Tongue (tissue), 2 donors: ENCODE measurements around the gene AFF3. TPM values are rescaled to one million over a fixed set of nuclear protein-coding genes. Genes with fewer than 3 reads are reported as not detected.

Experiments
- DNase-seq: peaks from one replicate; pipeline ENCODE4 v3.0.0-alpha.2; 2015
- total RNA-seq: library from RNA; depleted of rRNA; stranded (reverse); fragments of >200 nt; gene quantifications from one replicate; pipeline ENCODE4 v1.2.3, GENCODE V29; 2014

AFF3 gene
- total RNA-seq, 1 donor from 2014 or later = 18.0 TPM

DNA sequence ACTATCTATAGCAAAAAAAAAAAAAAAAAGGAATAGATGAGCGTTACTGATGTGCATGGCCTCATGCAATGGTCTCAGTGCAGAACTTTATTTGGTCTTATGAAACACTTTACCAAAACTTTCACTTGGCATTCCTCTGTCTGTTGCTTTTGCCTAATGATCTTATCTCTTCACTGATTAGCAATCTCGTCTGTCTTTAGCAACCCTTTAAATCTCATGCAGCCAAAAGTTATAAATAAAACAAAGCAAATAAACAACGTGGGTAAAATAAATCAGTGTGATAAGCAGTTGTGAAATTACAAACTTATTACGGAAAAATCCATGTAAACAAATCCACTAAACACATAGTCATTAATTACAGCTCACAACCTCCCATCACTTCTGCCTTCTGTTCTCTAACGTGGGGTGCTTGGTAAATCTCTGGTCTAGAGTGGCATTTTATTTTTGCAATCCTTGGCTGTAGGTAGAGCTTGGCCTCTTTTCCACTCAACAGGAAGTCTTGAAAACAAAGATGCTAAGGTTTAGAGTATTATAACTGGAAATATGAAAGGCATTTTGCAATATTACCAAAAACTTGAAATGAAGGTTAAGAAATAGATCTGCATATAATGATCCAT is 288.0 kb downstream of the AFF3 start:
- DNase-seq = no peak

DNA sequence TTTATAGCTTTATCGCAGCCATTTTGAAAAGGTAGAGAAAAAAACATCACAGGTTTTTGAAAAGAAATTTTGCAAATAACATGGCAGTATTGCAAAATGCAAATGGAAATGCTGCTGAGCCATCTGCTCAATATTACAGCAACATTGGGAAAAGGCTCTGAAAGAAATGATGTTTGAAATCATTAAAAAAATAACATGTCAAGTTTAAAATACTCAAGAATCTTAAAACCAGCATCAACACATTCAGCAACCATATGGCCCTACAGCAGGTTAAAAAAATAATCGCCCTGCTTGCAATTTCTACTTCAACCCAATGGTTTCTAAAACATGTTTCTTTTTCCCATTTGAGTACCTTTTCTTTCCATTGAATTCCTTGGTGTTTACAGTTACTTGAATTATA is 289.4 kb downstream of the AFF3 start:
- no peak for DNase-seq

DNA sequence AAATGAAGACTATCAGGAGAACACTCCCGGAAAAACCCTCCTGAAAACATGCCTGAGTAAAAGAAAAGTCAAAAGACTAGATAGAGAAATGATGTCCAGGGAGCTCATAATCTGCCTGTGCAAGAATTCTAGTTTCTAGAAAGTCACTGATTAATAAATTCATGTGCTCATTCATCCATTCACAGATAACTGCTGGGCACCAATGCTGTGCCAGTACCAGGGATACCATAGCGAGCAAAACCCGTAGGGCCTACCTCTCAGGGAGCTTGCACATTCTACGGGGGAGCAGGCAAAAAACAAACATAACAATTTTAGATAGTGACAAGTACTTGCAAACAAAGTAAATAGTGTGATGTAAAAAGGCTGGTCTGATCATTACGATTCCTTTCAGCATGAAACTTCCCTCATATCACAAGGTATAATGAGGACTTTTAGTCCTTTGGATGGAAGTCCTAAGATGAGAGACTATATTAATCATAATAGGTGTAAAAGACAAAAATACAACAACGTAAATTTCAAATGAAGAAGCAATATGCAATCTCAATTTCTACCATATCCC is 289.9 kb downstream of the AFF3 start:
- DNase-seq = no peak

DNA sequence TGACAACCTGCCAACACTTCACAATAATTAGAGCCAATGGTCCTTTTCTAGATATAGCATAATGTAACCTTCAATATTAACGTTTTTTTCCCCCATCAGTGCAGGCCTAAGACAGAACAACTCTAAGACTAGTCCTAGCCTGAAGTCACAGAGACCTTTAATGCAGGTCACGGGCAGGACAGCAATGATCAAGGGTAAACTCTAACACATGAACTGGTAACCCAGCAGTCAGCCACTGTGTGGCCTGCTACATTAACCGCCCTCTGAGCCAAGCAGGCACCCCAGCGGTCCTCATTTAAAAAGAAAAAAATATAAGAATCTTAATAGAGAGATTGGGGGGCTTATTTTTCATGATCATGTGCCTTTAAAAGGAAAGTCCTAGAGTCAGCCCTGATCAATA is 290.6 kb downstream of the AFF3 start:
- DNase-seq = no peak

DNA sequence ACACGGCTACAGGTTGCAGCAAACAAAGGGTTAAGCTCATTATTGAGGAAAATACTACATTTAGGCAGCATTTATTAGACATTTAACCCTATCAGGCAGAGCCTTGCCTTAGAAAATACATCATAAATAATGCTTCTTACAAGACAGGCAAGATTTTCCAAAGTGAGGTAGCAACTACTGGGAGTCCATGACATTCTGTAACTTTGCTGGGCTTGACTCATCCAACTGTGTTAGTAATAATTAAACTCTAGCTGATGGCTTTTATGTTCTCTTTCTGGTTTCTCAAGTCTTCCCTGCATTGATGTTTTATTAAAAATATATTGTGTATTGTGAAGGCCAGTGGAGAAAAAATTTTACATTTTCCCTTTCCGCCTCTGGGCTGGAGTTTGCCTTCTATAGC is 291.3 kb downstream of the AFF3 start:
- no peak for DNase-seq

DNA sequence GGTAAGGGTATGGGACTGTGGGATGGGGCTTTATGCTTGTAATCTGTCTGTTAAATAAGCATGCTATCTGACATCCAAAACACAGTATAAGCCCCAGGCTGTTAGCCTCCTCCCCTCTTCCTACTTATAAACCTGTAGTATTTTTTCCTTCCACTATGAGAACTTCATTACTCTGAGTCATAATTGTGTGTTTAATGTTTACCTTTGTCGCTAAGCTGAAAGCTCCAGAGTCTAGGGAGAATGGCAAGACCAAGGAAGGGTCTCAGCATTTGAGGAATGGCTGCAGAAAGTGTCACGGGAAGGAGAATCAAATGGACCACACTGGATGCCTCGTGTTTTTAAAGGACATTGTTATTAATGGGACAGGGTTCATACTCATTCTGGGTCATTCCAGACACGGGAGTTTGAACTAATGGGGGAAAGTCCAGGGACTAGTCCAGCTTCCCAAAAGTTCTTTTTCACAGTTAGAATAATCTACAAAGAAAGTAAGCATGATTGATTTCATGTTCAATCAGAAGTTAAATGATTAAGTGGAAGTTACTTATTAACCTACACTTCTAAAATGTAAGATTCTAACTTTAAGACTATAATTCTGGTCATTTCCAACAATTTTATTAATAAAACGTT is 292.2 kb downstream of the AFF3 start:
- DNase-seq = no peak

DNA sequence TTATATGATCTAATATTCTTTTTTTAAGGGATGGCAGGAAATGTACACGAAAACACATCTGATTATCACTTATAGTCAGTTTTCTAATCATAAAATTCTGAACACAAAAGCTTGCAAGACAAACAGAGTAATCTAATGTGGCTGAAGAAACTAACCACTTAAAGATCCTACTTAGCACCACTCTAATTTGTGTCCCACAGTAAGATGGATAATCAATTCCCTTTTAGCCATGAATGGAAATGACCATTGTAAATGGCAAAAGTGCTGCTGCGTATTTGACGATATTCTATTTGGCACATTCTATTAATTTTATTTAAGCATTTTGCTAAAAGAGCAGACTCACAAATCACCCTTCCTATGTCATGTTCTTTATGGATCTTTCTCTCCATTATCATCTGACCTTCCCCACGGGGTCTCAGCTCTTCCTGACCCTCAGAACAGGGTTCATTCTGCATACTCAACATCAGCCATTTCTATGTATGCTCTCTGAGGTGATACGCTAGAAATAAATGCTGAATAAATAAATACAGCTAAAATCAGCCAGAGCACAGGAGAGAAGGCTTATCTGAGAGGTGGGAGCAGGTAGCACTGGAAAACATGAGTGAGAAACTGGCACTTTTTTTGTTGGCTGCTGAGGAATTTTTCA is 295.8 kb downstream of the AFF3 start:
- no peak for DNase-seq

DNA sequence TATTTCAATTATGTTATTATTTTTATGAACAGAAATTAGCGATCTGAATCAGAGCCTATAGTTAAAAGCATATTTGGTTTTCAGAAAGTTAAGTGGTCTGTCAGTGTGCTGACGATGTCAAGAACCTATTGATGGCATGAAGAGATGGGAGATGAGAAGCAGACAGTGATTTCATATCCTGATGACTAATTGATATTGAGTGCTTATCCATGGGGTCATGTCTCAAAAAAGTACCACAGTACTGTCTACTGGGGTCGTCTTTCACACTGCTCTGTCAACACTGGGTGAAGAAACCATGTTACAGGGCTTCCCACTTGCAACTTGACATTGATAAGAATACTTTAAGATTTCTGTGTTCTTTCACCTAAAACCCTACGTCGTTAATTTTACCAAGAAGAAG is 297.1 kb downstream of the AFF3 start:
- DNase-seq = no peak

DNA sequence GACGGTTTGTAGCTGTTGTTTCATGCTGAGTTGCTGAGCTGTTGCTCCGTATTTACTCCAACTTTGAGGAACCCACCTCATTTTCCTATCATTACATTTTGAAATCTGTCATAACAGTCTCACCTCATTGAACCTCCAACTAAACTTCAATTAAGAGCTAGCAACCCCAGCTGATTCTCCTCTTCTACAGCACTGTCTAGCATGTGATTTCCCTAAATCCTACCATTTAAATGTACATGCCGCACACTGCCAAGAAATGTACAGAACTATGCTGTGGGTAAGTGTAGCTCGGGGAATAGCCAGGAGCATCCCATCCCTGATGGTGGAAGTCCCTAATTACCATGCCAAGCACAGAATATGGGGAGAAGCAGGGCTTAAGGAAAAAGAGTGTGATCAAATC is 299.9 kb downstream of the AFF3 start:
- no peak for DNase-seq

DNA sequence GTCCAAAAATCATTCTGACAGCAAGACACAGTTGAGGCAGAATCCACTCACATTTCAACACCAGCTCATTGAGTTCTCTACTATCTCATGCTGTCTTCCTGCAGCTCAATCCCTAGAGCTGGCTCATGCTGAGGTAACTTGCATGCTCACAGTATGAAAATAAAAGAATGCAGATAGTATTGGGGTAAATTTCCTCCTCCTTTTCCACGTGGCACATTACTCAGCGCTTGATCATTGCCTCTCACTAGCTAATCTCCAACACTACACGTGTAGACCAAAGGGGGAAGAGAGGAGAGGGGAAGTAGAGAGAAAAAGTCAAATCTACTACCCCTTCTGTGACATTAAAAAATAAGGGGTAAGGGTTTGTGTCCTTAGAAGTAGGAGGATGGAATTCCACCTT is 300.6 kb downstream of the AFF3 start:
- no peak for DNase-seq

DNA sequence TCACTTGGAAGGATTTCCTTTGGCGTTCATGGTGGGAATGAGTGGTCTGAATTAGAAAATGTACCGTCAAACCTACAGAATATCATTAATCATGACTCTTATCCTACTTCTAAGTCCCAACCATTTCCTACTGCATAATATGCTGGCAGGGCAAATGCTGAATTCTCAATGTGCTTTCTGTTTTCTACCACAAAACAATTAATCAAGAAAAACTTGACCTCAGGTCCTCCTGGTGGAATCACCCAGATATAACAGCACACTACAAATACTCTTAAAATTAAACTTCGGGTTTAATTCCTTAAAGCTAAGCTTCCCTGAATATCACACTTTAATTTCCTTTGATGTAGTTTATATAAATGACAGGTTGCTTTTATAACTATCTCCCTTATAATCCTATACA is 301.6 kb downstream of the AFF3 start:
- DNase-seq = no peak

DNA sequence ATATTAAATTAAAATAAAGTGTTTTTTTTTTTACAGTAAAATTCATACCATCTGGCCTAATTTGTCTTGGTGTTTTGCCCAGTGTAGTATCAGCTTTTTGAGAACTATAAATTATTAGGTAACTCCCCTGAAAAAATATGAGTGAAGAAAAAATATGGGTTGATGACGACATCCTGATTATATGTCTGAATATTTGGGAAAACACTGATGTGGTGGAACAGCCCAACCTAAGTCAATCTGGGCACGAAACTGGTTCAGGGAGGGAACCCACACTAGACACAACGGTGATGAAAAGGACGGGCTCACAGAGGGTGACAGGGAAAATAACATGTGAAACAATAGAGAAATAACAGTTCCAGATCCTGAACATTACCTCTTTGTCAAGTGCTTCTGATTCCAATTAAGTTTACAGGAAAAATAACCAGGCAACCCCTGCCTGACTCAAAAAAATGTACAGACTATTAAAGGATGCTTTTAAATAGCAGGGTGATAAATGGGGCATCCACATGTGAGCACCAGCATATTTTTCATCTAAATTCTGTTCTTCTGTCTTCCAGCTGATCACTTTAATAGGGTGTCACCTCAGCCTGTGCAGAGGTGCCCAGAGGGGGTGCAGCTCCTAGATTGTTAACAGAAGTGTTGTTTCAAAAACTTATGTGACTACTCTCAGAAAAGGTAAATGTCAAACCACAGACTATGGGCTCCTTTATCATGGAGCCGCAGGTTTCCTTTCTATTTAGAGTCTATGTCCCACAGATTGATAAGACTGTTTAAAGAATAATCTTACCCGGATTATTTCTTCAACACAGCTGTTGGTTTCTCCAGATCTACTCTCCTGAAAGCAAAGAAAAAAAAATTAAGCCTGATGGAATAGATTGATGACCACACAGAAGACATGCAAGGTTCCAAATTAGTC is 305.4 kb downstream of the AFF3 start:
- DNase-seq = peak; percentile 11

DNA sequence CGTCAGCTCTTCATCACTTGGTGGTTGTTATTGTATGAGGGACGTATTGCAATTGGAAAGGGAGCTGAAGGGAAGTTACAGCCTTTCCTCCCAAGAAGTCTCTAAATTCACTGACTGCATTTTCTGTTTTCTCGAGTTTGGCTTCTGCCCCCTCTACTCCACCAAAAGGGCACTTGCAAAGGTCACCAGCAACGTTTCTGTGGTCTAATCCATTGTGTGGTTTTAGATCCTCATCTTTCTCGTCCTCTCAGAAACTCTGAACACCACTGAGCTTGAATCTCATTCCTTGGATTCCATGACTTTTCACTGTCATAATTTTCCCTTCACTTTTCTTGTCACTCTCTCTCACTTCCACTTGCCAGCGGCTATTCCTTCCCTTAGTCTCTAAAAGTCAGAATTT is 308.0 kb downstream of the AFF3 start:
- no peak for DNase-seq

DNA sequence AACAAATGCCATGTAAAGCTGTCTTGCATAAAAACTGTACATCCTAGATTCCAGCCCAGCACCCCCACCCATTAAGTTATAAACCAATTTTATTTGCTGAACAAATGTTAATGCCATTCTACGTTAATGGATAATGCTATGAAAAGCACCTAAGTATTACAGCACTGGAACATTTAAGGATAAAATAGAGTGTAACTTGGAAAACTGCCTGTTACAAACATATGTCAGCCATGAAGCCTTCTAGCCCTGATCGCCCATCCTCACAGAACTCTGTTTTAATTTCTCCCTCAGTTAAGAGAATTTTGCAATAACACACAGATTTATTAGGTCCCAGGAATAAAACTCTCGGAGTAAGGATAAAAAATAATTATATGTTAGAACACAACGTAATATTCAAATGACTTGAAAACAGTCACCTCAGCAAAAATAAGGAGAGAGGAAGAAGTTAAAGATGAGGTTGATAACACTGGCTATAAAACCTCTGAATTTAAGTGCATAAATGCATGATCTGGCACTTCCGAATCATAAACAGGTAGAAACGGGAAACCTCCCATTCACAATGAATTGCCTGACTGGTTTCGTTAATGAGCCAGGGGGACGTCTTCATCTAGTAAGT is 308.7 kb downstream of the AFF3 start:
- no peak for DNase-seq

DNA sequence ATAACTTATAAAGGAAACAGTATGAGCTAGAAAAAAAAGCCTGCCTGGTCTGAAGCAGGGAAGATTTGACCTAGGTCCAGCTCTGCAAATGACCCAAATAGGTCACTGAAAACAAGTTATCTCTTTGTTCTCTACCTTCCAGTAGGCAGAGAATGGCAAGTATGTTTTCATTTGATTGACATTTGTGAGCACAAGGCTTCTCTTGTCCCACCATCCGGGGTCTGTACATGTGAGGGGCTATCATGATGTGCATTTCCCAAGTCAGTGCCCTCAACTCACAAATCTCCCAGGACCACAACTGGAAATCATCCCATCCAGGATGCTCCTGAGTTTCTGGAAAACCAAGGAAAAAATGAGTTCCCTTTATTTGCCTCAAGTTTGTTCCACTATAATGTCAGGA is 309.5 kb downstream of the AFF3 start:
- DNase-seq = no peak

DNA sequence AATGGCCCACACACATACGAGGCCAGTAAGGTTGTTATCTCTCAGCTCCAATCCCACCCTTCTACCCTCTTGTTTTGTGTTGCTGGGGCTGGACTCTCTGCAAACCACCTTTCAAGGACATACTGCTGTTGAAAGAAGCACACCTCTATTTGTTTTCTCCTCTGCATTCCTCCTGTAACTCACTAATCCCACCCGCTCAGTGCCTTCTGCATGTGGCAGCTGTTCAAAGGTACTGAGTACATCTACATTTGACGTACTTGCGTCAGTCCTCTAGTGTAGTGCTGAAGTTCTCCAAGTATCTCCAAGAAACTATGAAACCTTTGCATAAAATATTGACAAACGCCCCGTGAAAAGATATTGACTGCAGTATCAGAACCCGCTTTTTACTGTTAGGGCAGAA is 310.6 kb downstream of the AFF3 start:
- DNase-seq = no peak

DNA sequence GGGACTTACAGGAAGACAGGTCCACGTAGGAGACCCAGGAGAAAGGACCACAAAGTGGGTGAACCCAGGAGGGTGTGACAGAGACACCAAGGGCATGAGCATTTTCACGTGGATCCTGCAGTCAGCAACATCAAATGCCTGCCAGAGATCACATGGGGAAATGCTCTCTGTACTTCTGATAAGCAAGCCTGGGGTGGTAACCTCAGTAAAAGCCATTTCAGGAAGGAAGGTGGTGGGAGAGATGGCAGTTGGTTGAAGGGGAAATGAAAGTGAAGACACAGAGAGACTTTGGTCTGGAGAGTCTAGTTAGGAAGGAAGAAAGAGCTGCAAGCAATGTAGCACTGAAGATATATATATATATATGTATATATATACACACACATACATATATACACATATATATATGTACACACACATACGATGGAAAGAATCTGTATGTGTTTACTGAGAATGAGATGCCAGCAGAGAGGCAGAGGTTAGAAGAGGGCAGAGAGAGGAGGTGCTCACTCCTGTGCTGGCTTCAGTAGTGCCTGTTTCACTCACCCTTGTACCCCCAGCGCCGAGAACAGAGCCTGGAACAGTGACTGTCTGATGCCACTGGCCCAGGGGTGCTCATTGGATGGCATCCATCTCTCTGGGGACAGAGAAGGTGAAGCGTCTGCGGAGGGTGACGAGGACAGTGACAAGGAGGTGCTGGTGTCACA is 314.9 kb downstream of the AFF3 start:
- no peak for DNase-seq

DNA sequence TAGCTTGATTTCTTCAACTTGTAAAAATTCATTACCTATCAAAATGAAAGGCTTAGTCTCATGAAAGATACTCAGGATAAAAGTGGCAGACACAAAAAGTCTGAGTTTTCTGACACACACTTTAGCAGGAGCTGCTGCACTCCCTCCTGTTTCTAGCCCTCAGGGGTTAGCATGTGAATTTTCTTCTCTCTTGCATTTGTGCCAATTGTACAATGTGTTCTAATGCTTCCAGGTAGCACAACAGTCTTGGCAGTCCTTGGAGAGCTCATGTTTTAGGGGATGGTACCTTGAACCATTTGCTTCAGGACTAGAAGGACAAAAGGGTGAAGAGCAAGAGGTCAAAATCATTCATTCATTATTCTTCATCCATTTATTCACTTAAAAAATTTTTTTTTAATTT is 316.8 kb downstream of the AFF3 start:
- no peak for DNase-seq

DNA sequence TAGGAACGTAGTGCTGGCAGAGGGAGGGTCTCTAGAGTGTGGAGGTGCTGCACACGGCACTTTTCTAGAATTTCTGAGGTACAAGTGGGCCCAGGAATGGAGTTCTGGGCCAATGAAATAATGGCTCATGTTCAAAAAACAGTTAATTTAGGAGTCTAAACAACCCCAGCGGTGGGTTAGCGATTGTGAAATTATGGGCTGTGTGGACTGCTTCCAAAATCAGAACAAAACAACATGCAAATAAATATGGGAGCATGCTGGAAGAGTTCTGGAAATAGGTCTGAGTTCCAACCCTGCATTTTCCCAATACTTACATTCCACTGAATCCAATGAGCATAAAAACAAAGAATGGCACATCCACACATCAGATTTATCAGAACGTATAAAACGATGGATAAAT is 317.6 kb downstream of the AFF3 start:
- no peak for DNase-seq

DNA sequence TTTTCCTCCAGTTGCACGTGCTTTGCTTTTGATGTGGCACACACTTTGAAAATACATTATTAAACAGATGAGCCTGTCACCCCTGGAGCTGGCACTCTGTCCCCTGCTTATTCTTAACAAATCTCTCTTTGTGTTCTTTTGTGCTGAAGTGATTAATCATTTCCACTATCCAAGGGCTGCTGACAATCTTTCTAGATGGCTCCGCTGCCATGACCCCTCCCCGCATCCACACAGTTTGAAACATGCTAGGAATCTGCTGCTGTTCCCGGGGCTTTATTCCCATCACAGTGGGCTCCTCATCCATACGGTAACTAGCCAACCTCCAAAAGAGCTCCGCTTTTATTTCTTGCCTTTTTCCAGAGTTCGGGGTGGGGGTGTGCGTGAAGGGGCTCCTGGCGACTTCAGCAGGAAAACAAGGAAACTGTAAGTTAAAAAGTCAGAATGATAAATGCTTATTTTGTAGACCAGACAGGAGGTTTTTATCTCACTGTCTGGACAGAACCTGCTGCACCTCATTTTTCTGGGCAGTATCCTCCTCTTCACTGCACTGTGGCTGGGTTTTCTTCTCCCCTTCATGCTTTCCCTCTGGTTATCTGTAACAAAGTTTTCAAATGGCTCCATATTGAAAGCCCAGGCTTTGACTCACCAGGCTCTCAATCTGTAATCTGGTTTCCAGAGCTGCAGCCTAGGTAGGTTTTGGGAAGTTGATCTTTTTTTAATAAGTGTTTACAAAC is 319.7 kb downstream of the AFF3 start:
- no peak for DNase-seq

DNA sequence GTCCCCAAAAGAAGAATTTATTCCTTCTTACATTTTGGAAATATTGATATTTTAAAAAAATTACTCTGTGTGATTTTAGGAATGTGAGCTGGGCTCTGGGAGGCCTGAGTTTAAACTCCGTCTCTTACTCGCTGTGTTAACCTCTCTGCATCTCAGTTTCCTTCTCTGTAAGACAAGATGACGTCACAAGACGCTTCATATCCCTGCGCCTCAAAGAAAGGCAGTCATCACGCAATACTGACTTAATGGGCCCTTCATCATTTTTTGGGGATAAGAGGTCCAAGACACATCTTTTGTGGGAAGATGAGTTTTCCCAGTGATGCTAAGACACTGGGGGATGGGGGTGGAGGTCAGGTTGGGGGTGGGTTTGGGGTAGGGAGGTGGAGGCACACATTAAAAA is 320.4 kb downstream of the AFF3 start:
- no peak for DNase-seq
